Cardiac muscle cell (in vitro differentiated cells and primary cell): ENCODE measurements around the gene TEP1. TPM values are rescaled to one million over a fixed set of nuclear protein-coding genes. Genes with fewer than 3 reads are reported as not detected.
A peak's percentile ranks its signal among the peaks of the same experiment; 100 is the strongest.

Experiments
- DNase-seq, 2 donors: peaks; one replicate each; pipeline versions ENCODE4 v3.0.0 to v3.0.0-alpha.2; 2010 to 2017; ENCODE audit warnings: low read depth in 1 of 2, low spot score in 1 of 2
- H3K27ac ChIP-seq: fragments of 200-600 bp; sonication (generic); 2 replicates; pipeline ENCODE4 v1.5.1; 2016
- H3K27me3 ChIP-seq: fragments of 200-600 bp; sonication (generic); 2 replicates; pipeline ENCODE4 v1.6.0; 2016; ENCODE audit warnings: control low read depth
- H3K36me3 ChIP-seq: fragments of 200-600 bp; sonication (generic); 2 replicates; pipeline ENCODE4 v1.5.1; 2016; ENCODE audit warnings: control low read depth
- H3K4me1 ChIP-seq: fragments of 200-600 bp; sonication (generic); 2 replicates; pipeline ENCODE4 v1.8.1; 2017; ENCODE audit warnings: low read depth, mild to moderate bottlenecking, mixed run types
- H3K4me3 ChIP-seq: fragments of 200-600 bp; sonication (generic); 2 replicates; pipeline ENCODE4 v1.5.1; 2016; ENCODE audit warnings: mild to moderate bottlenecking
- H3K9me3 ChIP-seq: fragments of 200-600 bp; sonication (generic); 2 replicates; pipeline ENCODE4 v1.5.1; 2017; ENCODE audit warnings: low read depth, mild to moderate bottlenecking, control low read depth
- polyA plus RNA-seq: library from polyadenylated mRNA; unstranded; fragments of >200 nt; fragmentation: Nextera tagmentation; extraction: Ambion mirVana; gene quantifications from 2 replicates; pipeline ENCODE4 v1.2.1, GENCODE V29; 2016
- total RNA-seq: library from RNA; depleted of rRNA; stranded (reverse); fragments of >200 nt; gene quantifications from 2 replicates; pipeline ENCODE4 v1.2.3, GENCODE V29; 2016
- TF ChIP-seq, protein P1 (sequence below): IDR thresholded peaks from 2 replicates; pipeline ENCODE4 v1.5.1; 2012; ENCODE audit warnings: low read depth, mild to moderate bottlenecking, low read length

The TEP1 gene
- total and polyA plus RNA-seq, 2 experiments from 2014 or later, result 5.1 to 8.5 TPM

GRCh38 chr14:20427231-20428009 lies 14.1 kb upstream of the TEP1 start:
- Histone ChIP-seq H3K9me3 (no peaks in the 10 kb centered on the region), H3K4me1 (no peaks in the 10 kb centered on the region), H3K27ac (no peak overlapping the region), H3K36me3 (no peaks in the 10 kb centered on the region), H3K4me3 (no peak overlapping the region), H3K27me3 (no peaks in the 10 kb centered on the region)
- TF ChIP-seq, protein P1, sequence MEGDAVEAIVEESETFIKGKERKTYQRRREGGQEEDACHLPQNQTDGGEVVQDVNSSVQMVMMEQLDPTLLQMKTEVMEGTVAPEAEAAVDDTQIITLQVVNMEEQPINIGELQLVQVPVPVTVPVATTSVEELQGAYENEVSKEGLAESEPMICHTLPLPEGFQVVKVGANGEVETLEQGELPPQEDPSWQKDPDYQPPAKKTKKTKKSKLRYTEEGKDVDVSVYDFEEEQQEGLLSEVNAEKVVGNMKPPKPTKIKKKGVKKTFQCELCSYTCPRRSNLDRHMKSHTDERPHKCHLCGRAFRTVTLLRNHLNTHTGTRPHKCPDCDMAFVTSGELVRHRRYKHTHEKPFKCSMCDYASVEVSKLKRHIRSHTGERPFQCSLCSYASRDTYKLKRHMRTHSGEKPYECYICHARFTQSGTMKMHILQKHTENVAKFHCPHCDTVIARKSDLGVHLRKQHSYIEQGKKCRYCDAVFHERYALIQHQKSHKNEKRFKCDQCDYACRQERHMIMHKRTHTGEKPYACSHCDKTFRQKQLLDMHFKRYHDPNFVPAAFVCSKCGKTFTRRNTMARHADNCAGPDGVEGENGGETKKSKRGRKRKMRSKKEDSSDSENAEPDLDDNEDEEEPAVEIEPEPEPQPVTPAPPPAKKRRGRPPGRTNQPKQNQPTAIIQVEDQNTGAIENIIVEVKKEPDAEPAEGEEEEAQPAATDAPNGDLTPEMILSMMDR, result no peak
- DNase-seq, result peak in 1 of 2 donors; percentile 61

- Histone ChIP-seq H3K9me3 (no peaks in the 10 kb centered on the region), H3K27me3 (no peaks in the 10 kb centered on the region), H3K36me3 (no peaks in the 10 kb centered on the region), H3K27ac (no peak overlapping the region), H3K4me3 (no peak overlapping the region), H3K4me1 (no peaks in the 10 kb centered on the region)
- TF ChIP-seq, protein P1, result no peak
- no peak for DNase-seq
Measured at GRCh38 chr14:20424851-20425250, 11.6 kb upstream of the TEP1 start.

GRCh38 chr14:20422886-20423285 lies 9.6 kb upstream of the TEP1 start:
- Histone ChIP-seq H3K27ac (no peak overlapping the region), H3K4me3 (no peak overlapping the region), H3K36me3 (no peaks in the 10 kb centered on the region), H3K9me3 (no peaks in the 10 kb centered on the region), H3K27me3 (no peaks in the 10 kb centered on the region), H3K4me1 (no peaks in the 10 kb centered on the region)
- TF ChIP-seq, protein P1, result no peak
- no peak for DNase-seq

GRCh38 chr14:20421267-20421666 lies 8.0 kb upstream of the TEP1 start:
- Histone ChIP-seq H3K4me1 (no peaks in the 10 kb centered on the region), H3K27me3 (no peaks in the 10 kb centered on the region), H3K9me3 (no peaks in the 10 kb centered on the region), H3K4me3 (no peak overlapping the region), H3K36me3 (no peaks in the 10 kb centered on the region), H3K27ac (no peak overlapping the region)
- TF ChIP-seq, protein P1, result no peak
- no peak for DNase-seq

GRCh38 chr14:20419419-20419818 lies 6.1 kb upstream of the TEP1 start:
- no peaks in the 10 kb centered on the region for H3K4me1 ChIP-seq
- H3K36me3 ChIP-seq, result no peaks in the 10 kb centered on the region
- TF ChIP-seq, protein P1, result no peak
- no peaks in the 10 kb centered on the region for H3K9me3 ChIP-seq
- H3K4me3 ChIP-seq, result no peak overlapping the region
- DNase-seq, result no peak
- H3K27ac ChIP-seq, result no peak overlapping the region
- H3K27me3 ChIP-seq, result no peaks in the 10 kb centered on the region
